Ishikawa (cell line): ENCODE measurements around the gene KIF15.

Source experiments
- EP300 ChIP-seq: IDR thresholded peaks from 2 replicates; pipeline ENCODE4 v1.6.1; 2012; ENCODE audit warnings: borderline replicate concordance
- MAX ChIP-seq: IDR thresholded peaks from 2 replicates; pipeline ENCODE4 v1.6.1; 2012
- RAD21 ChIP-seq: IDR thresholded peaks from 2 replicates; pipeline ENCODE4 v1.6.1; 2012; ENCODE audit warnings: low read depth
- USF1 ChIP-seq: IDR thresholded peaks from 2 replicates; pipeline ENCODE4 v1.6.1; 2012

- TF ChIP-seq USF1: no peak
- TF ChIP-seq MAX: no peak
- TF ChIP-seq RAD21: no peak
- TF ChIP-seq EP300: no peak
Measured at GRCh38 chr3:44848634-44849033, 87.0 kb downstream of the KIF15 start.
